Right renal pelvis (tissue), 4 donors: ENCODE data around the gene PABPN1L. TPM values are rescaled to one million over a fixed set of nuclear protein-coding genes. Genes with fewer than 3 reads are reported as not detected.
A peak's percentile ranks its signal among the peaks of the same experiment; 100 is the strongest.

Experiments used
- DNase-seq, 4 donors: peaks; one replicate each; pipeline ENCODE4 v3.0.0-alpha.2; 2013; ENCODE audit warnings: low read depth in 4 of 4, low spot score in 3 of 4, missing footprints in 1 of 4
- polyA plus RNA-seq, 4 donors: library from polyadenylated mRNA; unstranded; fragments of 120-200 nt; gene quantifications; one replicate each; pipeline ENCODE4 v1.2.1, GENCODE V29; 2013; ENCODE audit not compliant: insufficient read length in 4 of 4

Gene PABPN1L
- polyA plus RNA-seq, 4 donors = 0.09 TPM; not detected in 3

- no peak for DNase-seq
Measured at GRCh38 chr16:88871349-88871702, 4.9 kb upstream of the PABPN1L start.

GRCh38 chr16:88870608-88871348, 4.3 kb upstream of the PABPN1L start:
- DNase-seq = no peak

- no peak for DNase-seq
Measured at GRCh38 chr16:88869673-88869980, 3.2 kb upstream of the PABPN1L start.

GRCh38 chr16:88868974-88869672, 2.7 kb upstream of the PABPN1L start:
- no peak for DNase-seq

GRCh38 chr16:88867581-88868246, 1.3 kb upstream of the PABPN1L start:
- no peak for DNase-seq

GRCh38 chr16:88865742-88866141, 718 bp downstream of the PABPN1L start:
- DNase-seq = no peak

- DNase-seq = no peak
Measured at GRCh38 chr16:88865310-88865709, 1.1 kb downstream of the PABPN1L start.

GRCh38 chr16:88864521-88864920, 1.9 kb downstream of the PABPN1L start:
- no peak for DNase-seq

GRCh38 chr16:88864099-88864498, 2.4 kb downstream of the PABPN1L start:
- no peak for DNase-seq

- DNase-seq = no peak
Measured at GRCh38 chr16:88863426-88863825, 3.0 kb downstream of the PABPN1L start.

- no peak for DNase-seq
Measured at GRCh38 chr16:88862968-88863367, 3.5 kb downstream of the PABPN1L start.

- DNase-seq = no peak
Measured at GRCh38 chr16:88861359-88861758, 5.1 kb downstream of the PABPN1L start.

- no peak for DNase-seq
Measured at GRCh38 chr16:88859381-88860091, 6.9 kb downstream of the PABPN1L start.

GRCh38 chr16:88857728-88858339, 8.6 kb downstream of the PABPN1L start:
- DNase-seq = peak in 3 of 4 donors; percentile 35 to 52 (median 44)

- DNase-seq = peak; percentile 89 to 95 (median 92)
Measured at GRCh38 chr16:88856828-88857727, 9.4 kb downstream of the PABPN1L start, which contains the start of the genes GALNS and TRAPPC2L. Gene GALNS (minus strand): TSS chr16:88856947. CDS start chr16:88856877, 70 bp downstream. Gene TRAPPC2L (plus strand): TSS chr16:88857127. CDS start chr16:88857151, 24 bp downstream.

GRCh38 chr16:88856122-88856827, 10.2 kb downstream of the PABPN1L start:
- no peak for DNase-seq

GRCh38 chr16:88855736-88856121, 10.7 kb downstream of the PABPN1L start:
- DNase-seq = no peak

- DNase-seq = no peak
Measured at GRCh38 chr16:88855176-88855575, 11.3 kb downstream of the PABPN1L start.
